Loucy (cell line): Measurements from ENCODE around the gene SLC4A8.
A peak's percentile ranks its signal among the peaks of the same experiment; 100 is the strongest.

Source experiments
- H2AFZ ChIP-seq: fragments of 200-600 bp; sonication (generic); 2 replicates; pipeline ENCODE4 v1.6.0; 2016; ENCODE audit warnings: antibody characterized with exemption, mild to moderate bottlenecking, low read length, moderate library complexity
- H3F3A ChIP-seq: fragments of 200-600 bp; 2 replicates; pipeline ENCODE4 v1.6.0; 2016; ENCODE audit warnings: antibody characterized with exemption, low read depth, mild to moderate bottlenecking
- H3K27me3 ChIP-seq: fragments of 200-600 bp; sonication (generic); 2 replicates; pipeline ENCODE4 v1.6.1; 2014; ENCODE audit warnings: low read length, mild to moderate bottlenecking; ENCODE audit not compliant: insufficient read depth, poor library complexity, severe bottlenecking
- H3K36me3 ChIP-seq: fragments of 200-600 bp; sonication (generic); 2 replicates; pipeline ENCODE4 v1.6.1; 2016; ENCODE audit warnings: low read length; ENCODE audit not compliant: insufficient read depth
- H3K4me1 ChIP-seq: fragments of 200-600 bp; sonication (generic); 2 replicates; pipeline ENCODE4 v1.5.1; 2014; ENCODE audit warnings: low read length, mild to moderate bottlenecking; ENCODE audit not compliant: insufficient read depth, poor library complexity, severe bottlenecking
- H3K4me2 ChIP-seq: fragments of 200-600 bp; sonication (generic); 2 replicates; pipeline ENCODE4 v1.6.0; 2014; ENCODE audit warnings: antibody characterized with exemption, low read length, low read depth, mild to moderate bottlenecking; ENCODE audit not compliant: poor library complexity, severe bottlenecking
- H3K4me3 ChIP-seq: fragments of 200-600 bp; sonication (generic); 2 replicates; pipeline ENCODE4 v1.5.1; 2014; ENCODE audit warnings: low read length, mild to moderate bottlenecking, mixed read lengths; ENCODE audit not compliant: poor library complexity, severe bottlenecking
- H3K79me2 ChIP-seq: fragments of 200-600 bp; sonication (generic); 2 replicates; pipeline ENCODE4 v1.6.1; 2014; ENCODE audit warnings: low read length; ENCODE audit not compliant: insufficient read depth
- H3K9ac ChIP-seq: fragments of 200-600 bp; sonication (generic); 2 replicates; pipeline ENCODE4 v1.6.0; 2014; ENCODE audit warnings: mild to moderate bottlenecking, low read depth, low read length, moderate library complexity; ENCODE audit not compliant: poor library complexity, severe bottlenecking
- H3K9me2 ChIP-seq: fragments of 200-600 bp; sonication (generic); replicated peaks from 2 replicates; pipeline ENCODE4 v1.6.1; 2016; ENCODE audit warnings: low read depth, low read length, mixed read lengths
- H3K9me3 ChIP-seq: fragments of 200-600 bp; sonication (generic); 2 replicates; pipeline ENCODE4 v1.6.1; 2014; ENCODE audit warnings: mild to moderate bottlenecking, antibody characterized with exemption, low read length, low read depth; ENCODE audit not compliant: insufficient read depth
- H4K20me1 ChIP-seq: fragments of 200-600 bp; sonication (generic); 2 replicates; pipeline ENCODE4 v1.6.0; 2014; ENCODE audit warnings: antibody characterized with exemption, low read length, mild to moderate bottlenecking; ENCODE audit not compliant: insufficient read depth, poor library complexity, severe bottlenecking
- EZH2phosphoT487 ChIP-seq: fragments of 200-600 bp; IDR thresholded peaks from 2 replicates; pipeline ENCODE4 v1.6.1; 2018; ENCODE audit warnings: antibody characterized with exemption, mild to moderate bottlenecking, moderate library complexity, borderline replicate concordance
- TF ChIP-seq, protein P1 (sequence below): fragments of 200-600 bp; sonication (generic); conservative IDR thresholded peaks from 2 replicates; pipeline ENCODE4 v1.5.1; 2014; ENCODE audit warnings: mild to moderate bottlenecking, antibody characterized with exemption, low read length

Gene SLC4A8

GRCh38 chr12:51525518-51525917 lies 100.9 kb downstream of the SLC4A8 start:
- no peaks in the 10 kb centered on the region for H3K27me3 ChIP-seq

DNA sequence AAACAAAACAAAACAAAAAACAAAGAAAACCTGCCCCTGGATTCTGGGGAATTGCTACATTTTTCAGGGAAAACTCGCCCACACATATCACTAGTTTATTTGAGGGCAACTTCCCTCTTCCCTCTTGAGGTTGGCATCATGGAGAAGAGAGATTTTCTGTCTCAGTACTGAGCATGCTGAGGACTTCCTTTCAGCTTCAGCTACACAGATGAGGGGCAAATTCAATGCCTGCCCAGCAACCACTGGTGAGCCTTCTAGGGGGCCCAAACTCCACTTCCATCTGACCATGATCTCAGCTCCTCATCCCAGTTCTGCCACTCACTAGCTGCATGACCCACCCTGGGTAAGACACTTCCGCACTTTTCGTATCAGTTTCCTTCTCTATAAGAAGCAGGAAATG lies 103.3 kb downstream of the SLC4A8 start:
- H3K4me1 ChIP-seq = peaks cover 14% of the 10 kb centered on the region
- H3K4me3 ChIP-seq = no peak overlapping the region
- no peak overlapping the region for H3K9ac ChIP-seq
- no peak overlapping the region for H3K4me2 ChIP-seq
- no peak for TF ChIP-seq EZH2phosphoT487
- TF ChIP-seq, protein P1, sequence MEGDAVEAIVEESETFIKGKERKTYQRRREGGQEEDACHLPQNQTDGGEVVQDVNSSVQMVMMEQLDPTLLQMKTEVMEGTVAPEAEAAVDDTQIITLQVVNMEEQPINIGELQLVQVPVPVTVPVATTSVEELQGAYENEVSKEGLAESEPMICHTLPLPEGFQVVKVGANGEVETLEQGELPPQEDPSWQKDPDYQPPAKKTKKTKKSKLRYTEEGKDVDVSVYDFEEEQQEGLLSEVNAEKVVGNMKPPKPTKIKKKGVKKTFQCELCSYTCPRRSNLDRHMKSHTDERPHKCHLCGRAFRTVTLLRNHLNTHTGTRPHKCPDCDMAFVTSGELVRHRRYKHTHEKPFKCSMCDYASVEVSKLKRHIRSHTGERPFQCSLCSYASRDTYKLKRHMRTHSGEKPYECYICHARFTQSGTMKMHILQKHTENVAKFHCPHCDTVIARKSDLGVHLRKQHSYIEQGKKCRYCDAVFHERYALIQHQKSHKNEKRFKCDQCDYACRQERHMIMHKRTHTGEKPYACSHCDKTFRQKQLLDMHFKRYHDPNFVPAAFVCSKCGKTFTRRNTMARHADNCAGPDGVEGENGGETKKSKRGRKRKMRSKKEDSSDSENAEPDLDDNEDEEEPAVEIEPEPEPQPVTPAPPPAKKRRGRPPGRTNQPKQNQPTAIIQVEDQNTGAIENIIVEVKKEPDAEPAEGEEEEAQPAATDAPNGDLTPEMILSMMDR = no peak
- H3K9me3 ChIP-seq = no peaks in the 10 kb centered on the region
- no peaks in the 10 kb centered on the region for H3K9me2 ChIP-seq
- no peaks in the 10 kb centered on the region for H3K27me3 ChIP-seq
- H3F3A ChIP-seq = no peaks in the 10 kb centered on the region
- H3K36me3 ChIP-seq = no peaks in the 10 kb centered on the region
- H4K20me1 ChIP-seq = no peaks in the 10 kb centered on the region
- peak overlapping the region; percentile 13; the same call in 1 of the 2 replicates for H2AFZ ChIP-seq
- H3K79me2 ChIP-seq = no peaks in the 10 kb centered on the region

More at GRCh38 chr12:51525518-51525917, 100.9 kb downstream of the SLC4A8 start:
- Histone ChIP-seq H3K4me3 (no peak overlapping the region), H3K9ac (no peak overlapping the region), H3K36me3 (no peaks in the 10 kb centered on the region), H3K4me1 (peaks cover 9% of the 10 kb centered on the region), H3F3A (no peaks in the 10 kb centered on the region), H2AFZ (no peak overlapping the region), H3K4me2 (no peak overlapping the region), H3K79me2 (no peaks in the 10 kb centered on the region), H4K20me1 (no peaks in the 10 kb centered on the region), H3K9me2 (no peaks in the 10 kb centered on the region), H3K9me3 (no peaks in the 10 kb centered on the region)
- TF ChIP-seq, protein P1 = no peak
- TF ChIP-seq EZH2phosphoT487 = no peak

DNA sequence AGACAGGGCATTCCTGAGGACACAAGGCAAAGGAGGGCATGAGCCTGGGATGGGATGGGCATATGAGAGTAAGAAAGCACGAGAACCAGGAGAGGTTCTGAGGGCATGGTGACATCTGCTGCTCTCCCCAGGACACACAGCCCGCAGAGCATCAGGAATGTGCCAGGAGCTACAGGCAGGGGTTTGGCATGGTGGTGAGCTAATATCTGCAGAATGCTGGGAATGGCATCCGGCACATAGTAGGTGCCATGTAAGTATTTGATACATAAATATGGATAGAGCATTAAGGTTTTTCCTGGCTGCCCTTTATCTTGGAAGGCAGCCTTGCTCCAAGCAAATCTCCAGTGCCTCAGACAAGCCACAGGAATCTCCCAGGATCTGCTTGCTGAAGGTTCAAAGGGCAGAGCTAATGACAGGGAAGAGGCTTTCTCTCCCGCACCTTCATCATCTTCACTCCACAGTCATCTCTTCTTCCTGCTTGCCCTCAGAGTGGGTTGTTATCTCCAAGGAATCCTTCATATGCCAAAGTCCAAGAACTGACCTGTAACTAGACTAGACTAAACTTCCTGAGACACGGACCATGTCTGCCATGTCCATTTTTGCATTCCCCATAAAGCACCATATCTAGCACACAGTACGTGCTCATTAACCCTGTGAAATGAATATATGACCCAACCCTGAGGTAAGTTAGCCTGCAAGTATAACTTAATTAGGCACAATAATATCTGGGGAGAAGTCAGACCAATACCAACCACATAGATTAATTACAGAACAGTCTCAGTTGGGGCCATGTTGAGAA lies 104.4 kb downstream of the SLC4A8 start:
- H3K4me3 ChIP-seq = no peak overlapping the region
- TF ChIP-seq EZH2phosphoT487 = no peak
- TF ChIP-seq, protein P1 = no peak
- no peak overlapping the region for H2AFZ ChIP-seq
- no peak overlapping the region for H3K4me2 ChIP-seq
- H3K27me3 ChIP-seq = no peaks in the 10 kb centered on the region
- no peaks in the 10 kb centered on the region for H3K79me2 ChIP-seq
- no peaks in the 10 kb centered on the region for H3F3A ChIP-seq
- no peaks in the 10 kb centered on the region for H3K9me3 ChIP-seq
- H3K9me2 ChIP-seq = no peaks in the 10 kb centered on the region
- peaks cover 14% of the 10 kb centered on the region for H3K4me1 ChIP-seq
- no peak overlapping the region for H3K9ac ChIP-seq
- no peaks in the 10 kb centered on the region for H3K36me3 ChIP-seq
- H4K20me1 ChIP-seq = no peaks in the 10 kb centered on the region
